HG02588 (cell line): ENCODE results near the gene NINL.
"Not testable (repeated sequence)": the region's sequence is repeated elsewhere in the genome, so short reads cannot be mapped to it uniquely, and the experiment has no call there.

Source experiments
- ATAC-seq: cut with Tn5 transposase; IDR thresholded peaks from one replicate; pipeline ENCODE4 v1.9.1; 2021; ENCODE audit warnings: mild to moderate bottlenecking, moderate library complexity; ENCODE audit not compliant: unreplicated experiment

The NINL gene

GRCh38 chr20:25600632-25601031 is 15.3 kb upstream of the NINL start:
- ATAC-seq, result no peak

GRCh38 chr20:25592135-25592852 is 7.0 kb upstream of the NINL start:
- no peak for ATAC-seq

- ATAC-seq, result not testable (repeated sequence)
These were observed 5.4 kb upstream of the NINL start for GRCh38 chr20:25590778-25591177.

DNA sequence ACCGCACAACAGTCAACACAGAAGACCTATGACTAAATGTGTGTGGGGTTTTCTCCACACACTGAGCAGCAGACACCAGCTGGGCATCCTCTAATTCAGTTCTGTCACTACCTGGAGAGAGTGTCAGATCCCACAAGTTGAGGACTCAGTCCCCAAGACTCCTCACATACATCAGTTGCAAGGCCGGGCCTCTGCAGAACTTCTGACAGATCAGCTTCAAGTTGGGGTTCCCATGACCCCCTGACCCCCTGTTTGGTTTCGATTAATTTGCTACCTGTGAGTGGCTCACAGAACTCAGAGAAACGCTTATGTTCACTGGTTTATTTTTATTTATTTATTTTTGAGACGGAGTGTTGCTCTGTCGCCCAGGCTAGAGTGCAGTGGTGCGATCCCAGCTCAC is 3.2 kb upstream of the NINL start:
- no peak for ATAC-seq

- ATAC-seq, result no peak
These were observed 2.2 kb upstream of the NINL start for GRCh38 chr20:25587536-25587935.

DNA sequence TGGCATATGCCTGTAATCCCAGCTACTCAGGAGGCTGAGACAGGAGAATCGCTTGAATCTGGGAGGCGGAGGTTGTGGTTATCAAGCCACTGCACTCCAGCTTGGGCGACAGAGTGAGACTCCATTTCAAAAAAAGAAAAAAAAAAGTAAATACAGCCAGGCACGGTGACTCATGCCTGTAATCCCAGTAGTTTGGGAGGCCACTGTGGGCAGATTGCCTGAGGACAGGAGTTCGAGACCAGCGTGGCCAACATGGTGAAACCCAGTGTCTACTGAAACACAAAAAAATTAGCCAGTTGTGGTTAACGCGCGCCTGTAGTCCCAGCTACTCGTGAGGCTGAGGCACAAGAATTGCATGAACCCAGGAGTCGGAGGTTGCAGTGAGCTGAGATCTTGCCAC is 1.5 kb upstream of the NINL start:
- no peak for ATAC-seq

- not testable (repeated sequence) for ATAC-seq
These were observed 1.7 kb downstream of the NINL start for GRCh38 chr20:25583607-25584006.

DNA sequence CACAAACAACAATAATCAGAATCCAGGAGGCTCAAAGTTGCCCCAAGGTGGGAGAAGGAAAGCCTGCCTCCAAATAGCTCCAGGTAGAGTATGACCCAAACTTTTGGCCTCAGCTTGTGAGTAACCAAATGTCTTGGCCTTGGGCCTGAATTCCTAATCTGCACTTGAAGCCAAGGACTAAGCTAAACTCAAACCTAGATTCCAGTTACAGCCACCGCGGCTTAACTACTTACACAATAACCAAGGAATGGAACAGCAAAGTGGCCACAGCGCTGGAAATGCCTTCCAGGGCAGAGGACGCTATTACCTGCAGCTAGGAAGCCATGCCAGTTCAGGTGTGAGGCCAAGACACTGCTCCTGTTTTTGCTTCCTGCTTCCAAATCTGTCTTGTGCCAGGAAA is 4.6 kb downstream of the NINL start:
- no peak for ATAC-seq

DNA sequence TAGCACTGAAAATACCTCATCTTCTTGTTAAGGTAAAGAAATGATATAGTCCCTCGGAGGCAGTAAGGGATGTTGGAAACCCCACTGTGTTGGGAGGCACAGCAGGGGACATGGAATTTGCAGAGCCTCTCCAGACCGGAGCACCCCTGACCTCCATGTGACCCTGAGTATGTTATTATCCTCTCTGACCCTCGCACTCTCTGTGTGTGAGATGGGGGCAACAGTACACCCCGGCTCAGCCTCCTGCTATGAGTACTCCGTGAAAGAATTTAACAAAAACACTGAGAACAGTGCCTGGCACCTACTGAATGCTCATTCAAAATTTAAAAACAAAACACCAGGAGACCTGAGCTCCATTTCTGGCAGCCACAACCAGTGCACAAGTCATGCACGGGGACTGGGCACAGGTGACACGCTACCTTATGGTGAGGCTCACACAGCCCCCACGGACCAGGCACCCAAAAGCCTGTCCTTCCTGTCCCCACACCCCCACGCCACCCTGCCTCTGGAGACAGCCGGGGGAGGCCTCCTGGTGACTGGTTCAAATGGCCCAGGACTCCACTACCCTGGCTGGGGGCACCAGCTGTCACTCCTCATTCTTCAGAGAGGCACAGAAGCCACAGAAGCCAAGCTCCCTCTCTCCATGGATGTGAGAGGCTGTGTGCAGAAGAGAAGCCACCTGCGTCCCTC is 6.1 kb downstream of the NINL start:
- ATAC-seq, result no peak

DNA sequence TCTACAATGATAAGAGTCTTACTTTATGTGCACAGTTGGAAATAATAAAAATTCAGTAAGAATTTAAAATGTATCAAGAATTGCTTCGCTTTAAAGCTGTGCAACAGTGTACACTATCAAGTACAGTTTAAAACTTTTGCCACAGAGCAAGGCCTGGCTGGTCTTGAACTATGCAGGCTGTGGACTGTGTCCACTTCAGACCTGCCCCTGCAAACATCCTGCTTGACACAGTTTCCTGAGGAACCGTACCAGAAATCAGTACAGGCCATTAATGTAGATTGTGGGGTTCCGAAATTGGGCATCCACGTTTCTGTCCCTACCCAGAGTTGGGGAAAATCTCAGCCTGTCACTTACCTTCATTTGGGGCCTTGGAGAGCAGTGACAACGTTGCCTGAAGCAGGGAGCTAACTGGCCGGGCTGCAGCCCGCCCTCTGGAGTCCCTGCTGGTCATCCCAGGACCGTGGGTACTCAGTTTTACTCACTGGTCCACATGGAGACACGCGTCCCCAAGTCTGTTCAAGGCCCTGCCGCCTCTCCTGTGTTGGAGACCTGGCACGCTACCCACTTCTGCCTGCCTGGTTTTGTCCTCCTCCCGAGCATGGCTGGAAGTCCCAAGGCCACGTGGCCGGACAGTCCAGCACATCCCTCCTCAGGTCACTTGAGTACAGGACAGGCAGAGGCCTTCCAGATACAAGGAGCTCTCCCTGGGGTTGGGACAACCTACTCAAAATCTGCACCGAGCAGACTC is 8.4 kb downstream of the NINL start:
- no peak for ATAC-seq

DNA sequence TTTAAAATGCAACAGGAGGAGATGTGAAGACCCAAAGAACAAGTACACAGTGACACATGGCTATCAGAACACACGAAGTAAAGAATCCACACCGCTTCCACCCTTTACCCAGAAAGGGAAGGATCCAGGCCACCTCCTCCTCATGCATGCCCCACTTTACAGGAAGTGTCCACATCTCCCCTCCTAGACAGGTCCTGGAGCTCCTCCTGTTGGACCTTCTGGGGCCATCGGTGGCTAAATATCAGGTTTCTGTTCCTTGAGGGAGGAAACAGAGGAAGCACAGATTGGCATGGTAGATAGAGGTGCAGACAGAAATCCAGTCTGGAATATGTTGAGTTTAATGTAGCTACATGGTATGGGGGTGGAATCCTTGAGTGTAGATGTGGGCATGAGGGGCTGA is 10.9 kb downstream of the NINL start:
- ATAC-seq, result no peak

DNA sequence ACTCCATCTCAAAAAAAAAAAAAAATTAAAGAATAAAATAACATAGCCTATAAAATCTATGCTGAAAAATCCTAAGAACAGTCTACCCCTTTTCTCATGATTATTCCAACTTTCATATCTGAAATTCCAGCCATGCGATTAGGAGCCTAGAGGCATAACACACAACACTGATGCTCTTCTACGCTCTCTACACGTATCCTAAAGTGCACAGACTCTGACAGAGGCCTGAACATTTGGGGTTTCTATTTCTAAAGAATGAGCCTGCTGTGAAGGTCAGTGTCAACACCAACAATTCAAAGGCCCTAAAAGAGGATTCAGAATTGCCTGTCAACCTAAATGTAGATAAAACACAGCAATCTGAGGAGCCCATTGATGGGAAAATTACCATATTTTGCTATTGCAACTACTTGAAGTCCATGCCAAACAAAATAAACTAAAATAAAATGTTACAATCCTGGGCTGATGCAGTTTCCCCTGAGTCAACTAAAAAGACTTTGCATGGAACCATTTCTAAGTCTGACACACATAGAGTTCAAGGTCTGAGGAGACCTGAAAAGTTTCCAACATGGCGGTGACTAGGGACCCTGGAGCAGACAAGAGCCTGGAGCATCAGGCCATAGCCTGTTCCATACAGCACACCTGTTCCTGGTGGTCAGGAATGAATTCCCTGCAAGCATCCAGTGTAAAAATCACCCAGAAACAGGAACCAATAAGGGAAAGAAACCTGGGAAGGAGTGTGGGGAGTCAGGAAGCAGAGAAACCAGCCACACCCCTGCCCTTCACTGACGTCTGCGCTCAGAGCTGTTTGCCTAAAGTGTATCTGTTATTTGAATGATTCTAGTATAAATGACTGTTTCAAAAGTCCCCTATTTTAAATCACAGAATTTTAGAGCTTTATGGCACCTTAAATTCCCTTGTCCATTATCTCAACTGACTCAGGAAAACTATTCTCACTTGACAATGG is 11.8 kb downstream of the NINL start:
- no peak for ATAC-seq

- no peak for ATAC-seq
These were observed 13.5 kb downstream of the NINL start for GRCh38 chr20:25571817-25572216.

GRCh38 chr20:25571240-25571639 is 14.1 kb downstream of the NINL start:
- no peak for ATAC-seq

GRCh38 chr20:25570148-25570530 is 15.2 kb downstream of the NINL start:
- ATAC-seq, result no peak

- ATAC-seq, result no peak
These were observed 18.0 kb downstream of the NINL start for GRCh38 chr20:25567286-25567685.

DNA sequence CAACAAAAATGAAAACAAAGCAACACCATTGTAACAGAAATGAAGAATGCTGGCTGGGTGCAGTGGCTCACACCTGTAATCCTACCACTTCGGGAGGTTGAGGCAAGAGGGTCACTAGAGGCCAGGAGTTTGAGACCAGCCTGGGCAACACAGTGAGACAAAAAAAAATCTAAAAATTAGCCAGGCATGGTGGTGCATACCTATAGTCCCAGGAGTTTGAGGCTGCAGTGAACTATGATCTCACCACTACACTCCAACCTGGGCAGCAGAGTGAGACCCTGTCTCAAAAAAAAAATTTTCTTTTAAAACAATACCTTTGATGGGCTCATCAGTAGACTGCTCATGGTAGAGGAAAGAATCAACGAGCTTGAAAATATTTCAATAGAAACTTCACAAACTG is 18.5 kb downstream of the NINL start:
- no peak for ATAC-seq

GRCh38 chr20:25565578-25566157 is 19.7 kb downstream of the NINL start:
- no peak for ATAC-seq

DNA sequence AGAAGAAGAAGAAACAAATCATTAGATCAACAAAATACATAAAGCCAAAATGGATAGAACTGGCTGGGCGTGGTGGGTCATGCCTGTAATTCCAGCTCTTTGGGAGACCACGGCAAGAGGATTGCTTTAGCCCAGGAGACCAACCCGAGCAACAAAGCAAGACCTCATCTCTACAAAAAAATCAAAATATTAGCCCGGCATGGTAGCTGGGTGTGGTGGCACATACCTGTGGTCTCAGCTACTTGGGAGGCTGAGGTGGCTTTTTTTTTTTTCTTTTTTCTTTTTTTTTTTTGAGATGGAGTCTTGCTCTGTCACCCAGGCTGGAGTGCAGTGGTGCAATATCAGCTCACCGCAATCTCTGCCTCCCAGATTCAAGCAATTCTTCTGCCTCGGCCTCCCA is 21.5 kb downstream of the NINL start:
- ATAC-seq, result no peak

- no peak for ATAC-seq
These were observed 22.0 kb downstream of the NINL start for GRCh38 chr20:25563362-25563761.
